ENCODE data around the gene UBA7.
"Not testable (repeated sequence)": the region's sequence is repeated elsewhere in the genome, so short reads cannot be mapped to it uniquely, and the experiment has no call there.

The UBA7 gene

GRCh38 chr3:49785565-49786356, 28.0 kb downstream of the UBA7 start:
- DNase-seq (ENCODE audit: low read depth in 2 of 2, low spot score in 1 of 2), result no peak

GRCh38 chr3:49782277-49782676, 31.5 kb downstream of the UBA7 start:
- not testable (repeated sequence) for DNase-seq (ENCODE audit: low read depth in 2 of 2, low spot score in 1 of 2)

- no peak for DNase-seq (ENCODE audit: low read depth in 2 of 2, low spot score in 1 of 2)
Measured at GRCh38 chr3:49781415-49782199, 32.1 kb downstream of the UBA7 start.

GRCh38 chr3:49780975-49781365, 32.8 kb downstream of the UBA7 start:
- not testable (repeated sequence) for DNase-seq (ENCODE audit: low read depth in 2 of 2, low spot score in 1 of 2)

GRCh38 chr3:49780080-49780974, 33.4 kb downstream of the UBA7 start:
- no peak for DNase-seq (ENCODE audit: low read depth in 2 of 2, low spot score in 1 of 2)

GRCh38 chr3:49779358-49780079, 34.2 kb downstream of the UBA7 start:
- no peak for DNase-seq (ENCODE audit: low read depth in 2 of 2, low spot score in 1 of 2)

GRCh38 chr3:49776101-49776500, 37.7 kb downstream of the UBA7 start:
- not testable (repeated sequence) for DNase-seq (ENCODE audit: low read depth in 2 of 2, low spot score in 1 of 2)

GRCh38 chr3:49775538-49775937, 38.2 kb downstream of the UBA7 start:
- no peak for DNase-seq (ENCODE audit: low read depth in 2 of 2, low spot score in 1 of 2)

GRCh38 chr3:49772703-49773102, 41.0 kb downstream of the UBA7 start:
- no peak for DNase-seq (ENCODE audit: low read depth in 2 of 2, low spot score in 1 of 2)

- no peak for DNase-seq (ENCODE audit: low read depth in 2 of 2, low spot score in 1 of 2)
Measured at GRCh38 chr3:49771340-49771938, 42.3 kb downstream of the UBA7 start.

GRCh38 chr3:49769926-49770325, 43.8 kb downstream of the UBA7 start:
- no peak for DNase-seq (ENCODE audit: low read depth in 2 of 2, low spot score in 1 of 2)

GRCh38 chr3:49769286-49769915, 44.4 kb downstream of the UBA7 start:
- no peak for DNase-seq (ENCODE audit: low read depth in 2 of 2, low spot score in 1 of 2)

GRCh38 chr3:49763981-49764380, 49.8 kb downstream of the UBA7 start:
- DNase-seq (ENCODE audit: low read depth in 2 of 2, low spot score in 1 of 2), result no peak

GRCh38 chr3:49761661-49762060, 52.1 kb downstream of the UBA7 start:
- no peak for DNase-seq (ENCODE audit: low read depth in 2 of 2, low spot score in 1 of 2)

GRCh38 chr3:49759226-49759625, 54.5 kb downstream of the UBA7 start:
- no peak for DNase-seq (ENCODE audit: low read depth in 2 of 2, low spot score in 1 of 2)

GRCh38 chr3:49757197-49757596, 56.6 kb downstream of the UBA7 start:
- no peak for DNase-seq (ENCODE audit: low read depth in 2 of 2, low spot score in 1 of 2)

GRCh38 chr3:49756036-49756435, 57.7 kb downstream of the UBA7 start:
- no peak for DNase-seq (ENCODE audit: low read depth in 2 of 2, low spot score in 1 of 2)
